ENCODE data around the gene CLSTN1.

DNA sequence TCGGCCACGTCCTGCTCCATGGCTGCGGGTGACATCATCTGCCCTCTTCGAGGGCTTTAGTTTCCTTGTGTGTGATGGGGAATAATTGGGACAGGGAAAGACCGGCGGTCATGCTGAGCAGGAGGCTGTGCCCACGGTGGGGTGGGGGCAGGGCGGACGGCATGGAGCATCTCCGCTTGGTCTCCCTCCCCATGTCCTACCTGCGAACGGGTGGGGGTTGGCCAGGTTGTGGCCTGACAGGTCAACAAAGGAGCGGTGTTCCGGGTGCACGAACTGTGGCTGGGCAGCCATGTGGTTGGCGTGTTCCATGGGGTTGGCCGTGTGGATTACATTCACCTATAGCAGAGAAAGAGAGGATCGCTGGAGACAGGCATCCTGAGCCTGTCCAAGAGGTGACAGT, 92.2 kb downstream of the CLSTN1 start:
- no peak for TF ChIP-seq NBN (IDR thresholded peaks at IDR 0.05)
- TF ChIP-seq TCF12 (IDR thresholded peaks at IDR 0.05; ENCODE audit: low read depth, low read length): no peak
- no peak for TF ChIP-seq ATF2 (IDR thresholded peaks at IDR 0.05; ENCODE audit: low read length)
